SK-N-DZ (cell line): ENCODE results near the gene ANKRD10.
"Not testable (repeated sequence)": the region's sequence is repeated elsewhere in the genome, so short reads cannot be mapped to it uniquely, and the experiment has no call there.

ENCODE experiments used
- DNase-seq: peaks from one replicate; pipeline ENCODE4 v3.0.0-alpha.2; 2015; ENCODE audit warnings: low spot score

ANKRD10 gene

GRCh38 chr13:110867380-110867779 lies 47.5 kb downstream of the ANKRD10 start:
- DNase-seq: no peak

DNA sequence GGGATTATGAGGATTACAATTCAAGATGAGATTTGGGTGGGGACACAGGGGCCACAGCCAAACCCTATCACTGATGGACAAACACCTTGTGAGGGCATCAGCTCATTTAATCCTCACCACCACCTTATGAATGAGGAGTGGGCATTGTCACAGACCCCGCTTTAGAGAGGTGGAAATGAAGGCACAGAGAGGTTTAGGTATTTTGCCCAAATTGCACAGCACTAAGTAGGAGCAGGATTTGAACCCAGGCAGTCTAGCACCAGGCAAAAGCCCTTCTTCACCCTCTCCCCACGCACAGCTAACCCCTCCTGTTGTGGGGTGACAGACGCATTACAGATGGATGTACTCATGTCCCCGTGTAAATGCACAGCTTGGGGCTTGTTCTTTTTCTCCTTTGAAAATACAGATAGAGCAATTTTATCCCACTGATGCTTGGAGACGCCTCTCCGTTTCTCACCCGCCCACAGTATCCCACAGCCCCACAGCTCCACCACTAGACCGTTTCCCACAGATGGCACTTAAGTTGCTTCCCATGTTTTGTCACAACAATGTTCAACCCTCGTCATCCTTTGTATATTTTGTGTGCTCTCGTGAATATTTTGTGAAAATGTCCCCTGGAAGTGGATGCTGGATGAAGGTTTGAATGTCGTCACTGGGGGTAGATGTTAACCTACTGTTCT lies 48.2 kb downstream of the ANKRD10 start:
- DNase-seq: no peak

DNA sequence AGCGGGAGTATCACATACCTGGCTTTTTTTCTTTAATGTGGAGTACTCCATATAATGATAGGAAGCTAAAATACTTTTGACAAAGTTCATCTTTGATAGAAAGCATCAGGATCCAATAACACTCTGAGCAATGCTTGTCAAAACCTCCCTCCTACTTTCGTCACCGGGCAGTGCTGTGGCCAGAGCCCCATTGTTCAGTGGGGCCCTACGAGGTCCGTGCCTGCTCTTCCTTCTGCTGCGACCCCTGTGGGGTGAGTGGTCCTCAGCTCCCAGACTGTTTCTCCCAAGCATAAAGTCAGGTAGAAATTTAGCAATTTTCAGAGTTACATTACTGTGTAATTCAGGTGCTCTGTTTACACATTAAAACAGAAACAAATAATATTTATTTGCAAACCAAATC lies 51.2 kb downstream of the ANKRD10 start:
- no peak for DNase-seq

DNA sequence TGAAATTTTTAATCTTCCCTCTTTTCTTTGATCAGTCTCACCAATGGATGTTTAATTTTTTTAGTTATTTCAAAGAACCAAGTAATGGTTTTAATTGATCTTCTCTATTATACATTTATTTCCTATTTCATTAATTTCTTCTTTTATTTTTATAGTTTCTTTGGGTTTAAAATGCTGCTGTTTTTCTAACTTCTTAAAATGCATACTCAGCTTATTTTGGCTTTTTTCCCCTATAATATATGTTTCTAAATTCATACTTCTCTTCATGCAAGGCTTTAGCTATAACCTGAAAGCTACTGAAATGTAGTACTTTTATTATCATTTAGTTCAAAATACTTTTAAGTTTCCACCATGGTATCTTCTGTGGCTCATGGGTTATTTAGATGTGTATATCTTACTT lies 53.9 kb downstream of the ANKRD10 start:
- DNase-seq: no peak

GRCh38 chr13:110856942-110857835 lies 57.7 kb downstream of the ANKRD10 start:
- no peak for DNase-seq

DNA sequence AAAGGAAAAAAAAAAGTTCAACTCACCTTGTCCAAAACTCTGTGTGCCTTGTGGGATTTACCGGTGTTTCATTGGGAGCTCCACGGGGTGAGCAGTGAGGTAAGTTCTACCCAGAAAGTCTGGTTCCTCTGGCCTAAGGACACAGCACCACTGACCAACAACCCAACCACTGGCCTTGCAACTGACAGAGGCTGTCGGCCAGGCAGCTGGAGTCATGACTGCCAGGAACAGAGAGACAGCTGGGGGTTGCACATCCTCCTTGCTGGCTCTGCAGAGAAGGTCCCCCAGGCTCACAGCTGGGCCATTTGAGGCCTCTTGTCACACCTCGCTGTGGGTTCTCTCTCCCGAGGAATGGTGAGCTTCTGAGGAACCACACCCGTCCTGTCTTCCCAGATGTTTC lies 59.5 kb downstream of the ANKRD10 start:
- DNase-seq: no peak

GRCh38 chr13:110854866-110855265 lies 60.0 kb downstream of the ANKRD10 start:
- no peak for DNase-seq

- no peak for DNase-seq
Measured at GRCh38 chr13:110853235-110853721, 61.6 kb downstream of the ANKRD10 start.

GRCh38 chr13:110850840-110851239 lies 64.0 kb downstream of the ANKRD10 start:
- no peak for DNase-seq

- DNase-seq: no peak
Measured at GRCh38 chr13:110850006-110850405, 64.9 kb downstream of the ANKRD10 start.

DNA sequence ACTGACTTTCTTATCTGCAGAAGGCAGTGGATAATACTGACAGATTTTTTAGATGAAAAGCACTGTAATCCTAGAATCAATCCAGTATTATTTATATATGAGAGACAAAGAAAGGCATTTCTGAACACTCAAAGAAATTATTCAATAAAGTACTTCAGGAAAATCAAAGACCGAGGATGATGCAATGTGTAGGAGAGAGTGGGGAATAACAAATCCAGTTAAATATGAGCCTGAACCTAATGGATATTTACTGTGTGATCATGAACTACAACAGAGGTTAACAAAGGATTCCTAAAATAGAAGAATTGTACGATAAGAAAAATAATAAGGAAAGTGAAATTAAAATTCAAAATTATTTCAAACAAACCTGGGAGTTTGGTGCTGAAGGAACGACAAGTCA lies 69.3 kb downstream of the ANKRD10 start:
- no peak for DNase-seq

- DNase-seq: no peak
Measured at GRCh38 chr13:110841846-110842245, 73.0 kb downstream of the ANKRD10 start.

GRCh38 chr13:110841406-110841805 lies 73.5 kb downstream of the ANKRD10 start:
- no peak for DNase-seq

DNA sequence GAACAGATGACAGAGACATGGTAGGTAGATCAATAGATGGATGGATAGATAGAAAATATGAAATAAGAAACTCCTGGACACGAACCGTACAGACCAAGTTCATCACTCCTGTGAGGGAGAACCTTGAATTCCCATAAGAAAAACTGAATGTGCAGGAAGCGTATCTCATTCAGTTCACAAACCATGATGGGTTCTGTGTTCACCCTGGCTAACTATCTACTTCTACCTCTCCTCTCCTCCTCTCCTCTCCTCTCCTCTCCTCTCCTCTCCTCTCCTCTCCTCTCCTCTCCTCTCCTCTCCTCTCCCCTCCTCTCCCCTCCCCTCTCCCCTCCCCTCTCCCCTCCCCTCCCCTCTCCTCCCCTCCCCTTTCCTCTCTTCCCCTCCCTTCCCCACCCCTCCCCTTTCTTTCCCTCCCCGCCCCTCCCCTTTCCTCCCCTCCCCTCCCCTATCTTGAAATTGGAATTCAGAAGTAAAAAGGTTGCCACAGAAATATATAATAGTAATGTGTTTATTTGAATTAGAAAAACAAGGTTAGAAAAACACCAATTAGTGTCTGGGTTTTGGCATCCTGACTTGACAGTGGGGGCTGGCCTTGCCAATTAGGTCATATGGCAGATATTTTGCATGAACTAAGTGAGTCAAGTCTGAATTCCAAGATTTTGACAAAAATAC lies 75.9 kb downstream of the ANKRD10 start:
- DNase-seq: no peak

DNA sequence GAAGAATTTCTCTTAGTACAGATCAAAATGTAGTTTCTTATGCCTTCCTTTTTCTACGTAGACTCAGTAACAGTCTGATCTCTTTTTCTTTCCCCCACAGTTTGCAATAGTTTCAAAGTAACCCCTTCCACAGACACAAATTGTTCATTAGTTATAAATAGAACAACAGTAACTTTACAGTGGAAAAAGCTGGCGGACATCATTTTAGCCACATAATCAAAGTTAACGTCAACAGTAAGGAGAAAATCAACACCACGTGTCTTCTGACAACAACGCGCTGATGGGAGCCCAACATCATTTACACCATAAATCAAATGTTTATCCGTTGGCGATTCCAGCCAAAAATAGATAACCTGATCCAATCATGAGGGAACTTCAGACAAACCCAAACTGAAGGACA lies 76.8 kb downstream of the ANKRD10 start:
- DNase-seq: no peak

DNA sequence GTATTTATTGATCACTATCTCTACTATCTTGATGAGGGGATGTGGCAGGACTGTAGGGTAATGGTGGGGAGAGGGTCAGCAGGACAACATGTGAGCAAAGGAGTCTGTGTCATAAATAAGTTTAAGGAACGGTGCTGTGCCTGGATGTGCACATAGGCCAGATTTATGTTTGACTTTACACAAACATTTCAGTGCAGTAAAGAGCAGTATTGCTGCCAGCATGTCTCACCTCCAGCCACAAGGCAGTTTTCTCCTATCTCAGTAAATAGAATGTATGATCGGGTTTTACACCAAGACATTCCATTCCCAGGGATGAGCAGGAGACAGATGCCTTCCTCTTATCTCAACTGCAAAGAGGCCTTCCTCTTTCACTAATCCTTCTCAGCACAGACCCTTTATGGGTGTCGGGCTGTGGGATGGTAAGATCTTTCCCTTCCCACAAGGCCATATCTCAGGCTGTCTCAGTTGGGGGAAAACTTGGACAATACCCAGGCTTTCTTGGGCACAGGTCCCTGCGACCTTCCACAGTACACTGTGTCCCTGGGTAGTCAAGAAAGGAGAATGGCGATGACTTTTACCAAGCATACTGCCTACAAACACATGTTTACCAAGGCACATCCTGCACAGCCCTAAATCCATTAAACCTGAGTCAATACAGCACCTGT lies 77.3 kb downstream of the ANKRD10 start:
- DNase-seq: not testable (repeated sequence)

DNA sequence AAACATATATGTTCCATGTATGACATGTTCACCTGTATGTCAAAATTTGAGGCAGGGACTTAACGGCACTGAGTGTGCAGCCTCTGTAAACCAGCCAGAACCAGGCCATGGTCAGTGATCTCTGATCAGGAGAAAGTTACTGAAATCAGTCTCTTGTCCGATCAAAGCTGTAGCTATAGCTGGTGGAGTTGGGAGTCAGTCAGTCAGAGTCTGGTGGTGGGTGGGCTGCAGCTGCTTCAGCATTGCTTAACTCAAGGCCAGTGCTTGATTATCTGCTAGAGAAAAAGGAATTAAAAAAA lies 78.3 kb downstream of the ANKRD10 start:
- no peak for DNase-seq

- no peak for DNase-seq
Measured at GRCh38 chr13:110835721-110836604, 78.9 kb downstream of the ANKRD10 start.

DNA sequence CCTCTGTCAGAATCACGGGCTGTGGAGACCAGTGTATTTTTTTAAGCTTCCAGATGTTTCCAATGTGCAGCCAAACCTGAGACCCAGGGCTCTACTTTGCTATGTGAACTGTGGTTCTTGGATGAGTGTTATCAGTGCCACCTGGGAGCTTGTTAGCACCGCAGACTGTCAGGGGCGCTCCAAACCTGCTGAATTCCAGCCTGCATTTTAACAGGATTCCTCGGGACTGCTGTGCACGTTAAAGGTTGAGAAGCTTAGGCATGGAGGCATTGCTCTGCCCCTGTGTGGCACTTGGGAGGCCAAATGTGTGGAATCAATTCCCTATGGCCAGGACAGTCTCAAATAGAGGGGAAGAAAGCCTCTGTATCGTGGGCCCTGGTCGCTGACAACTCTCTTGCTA lies 80.3 kb downstream of the ANKRD10 start:
- no peak for DNase-seq

DNA sequence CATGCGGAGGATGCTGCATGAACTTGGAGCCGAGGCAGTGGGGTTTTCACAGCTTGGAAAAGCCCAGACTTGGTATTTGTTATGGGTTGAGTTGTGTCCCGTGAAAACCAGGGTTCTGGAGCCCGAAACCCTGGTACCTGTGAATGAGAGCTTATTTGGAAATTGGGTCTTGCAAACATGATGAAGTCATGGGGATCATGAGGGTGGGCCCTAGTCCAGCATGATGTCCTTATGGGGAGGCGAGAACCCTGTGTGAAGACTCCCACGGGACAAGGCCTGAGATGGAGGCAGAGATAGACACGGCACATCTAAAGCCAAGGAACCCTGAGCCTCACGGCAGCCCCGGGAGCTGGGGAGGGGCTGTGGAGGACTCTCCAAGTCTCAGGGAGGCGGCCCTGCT lies 82.3 kb downstream of the ANKRD10 start:
- no peak for DNase-seq

DNA sequence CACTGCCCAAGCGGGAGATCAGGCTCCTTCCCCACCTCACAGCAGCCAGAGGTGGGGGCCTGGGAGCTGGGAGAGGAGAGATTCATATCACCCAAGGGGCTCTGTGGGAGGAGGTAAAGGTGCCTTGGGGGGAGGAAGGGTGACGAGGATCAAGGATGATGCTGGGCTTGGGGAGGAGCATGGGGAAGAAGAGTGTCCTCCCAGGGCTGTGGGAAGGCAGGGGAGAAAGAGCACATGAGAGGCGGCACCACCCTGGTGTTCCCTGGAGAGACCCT lies 82.7 kb downstream of the ANKRD10 start:
- DNase-seq: no peak
